Measurements from ENCODE around the gene KLHL40. TPM values are rescaled to one million over a fixed set of nuclear protein-coding genes. Genes with fewer than 3 reads are reported as not detected.

Gene KLHL40
- total RNA-seq, 4 donors from 2014 or later = not detected

- Histone ChIP-seq H3K4me3 (no peak overlapping the region), H3K36me3 (no peaks in the 10 kb centered on the region), H3K9me3 (peaks cover 3% of the 10 kb centered on the region), H3K27ac (no peak overlapping the region), H3K4me1 (peaks cover 23% of the 10 kb centered on the region), H3K27me3 (no peaks in the 10 kb centered on the region)
- WGBS = 92% methylated on average over 3 of the region's 4 CpGs
- TF ChIP-seq EP300 (IDR thresholded peaks at IDR 0.05) = no peak
- no peak for TF ChIP-seq CTCF (IDR thresholded peaks at IDR 0.05)
- no peak for TF ChIP-seq POLR2A (IDR thresholded peaks at IDR 0.05)
- TF ChIP-seq POLR2AphosphoS5 (IDR thresholded peaks at IDR 0.05) = no peak
- DNase-seq (ENCODE audit: low spot score in 2 of 2) = peak in 1 of 2 donors; percentile 30
These were observed 4.5 kb upstream of the KLHL40 start for GRCh38 chr3:42680806-42681205.

- TF ChIP-seq POLR2A (IDR thresholded peaks at IDR 0.05) (no peak), CTCF (IDR thresholded peaks at IDR 0.05) (no peak), POLR2AphosphoS5 (IDR thresholded peaks at IDR 0.05) (no peak), EP300 (IDR thresholded peaks at IDR 0.05) (no peak)
- peak in 1 of 2 donors; percentile 42 for DNase-seq (ENCODE audit: low spot score in 2 of 2)
- Histone ChIP-seq H3K27ac (no peak overlapping the region), H3K27me3 (peaks cover 6% of the 10 kb centered on the region), H3K9me3 (no peaks in the 10 kb centered on the region), H3K4me1 (peaks cover 26% of the 10 kb centered on the region), H3K4me3 (no peak overlapping the region), H3K36me3 (no peaks in the 10 kb centered on the region)
- WGBS = 84% methylated on average over 10 of the region's 10 CpGs
These were observed 3.8 kb upstream of the KLHL40 start for GRCh38 chr3:42681361-42682038.

GRCh38 chr3:42682301-42683070 is 2.9 kb upstream of the KLHL40 start:
- Histone ChIP-seq H3K4me1 (peaks cover 26% of the 10 kb centered on the region), H3K9me3 (no peaks in the 10 kb centered on the region), H3K36me3 (no peaks in the 10 kb centered on the region), H3K27me3 (peaks cover 8% of the 10 kb centered on the region), H3K27ac (no peak overlapping the region), H3K4me3 (no peak overlapping the region)
- peak in 1 of 2 donors; percentile 68 for DNase-seq (ENCODE audit: low spot score in 2 of 2)
- WGBS = 79% methylated on average over 12 of the region's 12 CpGs
- TF ChIP-seq CTCF (IDR thresholded peaks at IDR 0.05) = no peak
- TF ChIP-seq POLR2AphosphoS5 (IDR thresholded peaks at IDR 0.05) = no peak
- no peak for TF ChIP-seq EP300 (IDR thresholded peaks at IDR 0.05)
- no peak for TF ChIP-seq POLR2A (IDR thresholded peaks at IDR 0.05)

GRCh38 chr3:42683875-42684598 is 1.3 kb upstream of the KLHL40 start:
- Histone ChIP-seq H3K27me3 (peaks cover 8% of the 10 kb centered on the region), H3K27ac (peak overlapping the region; percentile 52), H3K36me3 (no peaks in the 10 kb centered on the region), H3K4me3 (no peak overlapping the region), H3K9me3 (no peaks in the 10 kb centered on the region), H3K4me1 (peaks cover 26% of the 10 kb centered on the region)
- DNase-seq (ENCODE audit: low spot score in 2 of 2) = peak in 1 of 2 donors; percentile 89
- 43% methylated on average over 10 of the region's 10 CpGs for WGBS
- TF ChIP-seq POLR2A (IDR thresholded peaks at IDR 0.05) (no peak), POLR2AphosphoS5 (IDR thresholded peaks at IDR 0.05) (peak in 1 of 3 donors; percentile 28), CTCF (IDR thresholded peaks at IDR 0.05) (no peak), EP300 (IDR thresholded peaks at IDR 0.05) (no peak)

Measured in suprapubic skin (tissue), 4 donors.